DND-41 (cell line): ENCODE results near the gene ROGDI.

Source experiments
- CTCF ChIP-seq: IDR thresholded peaks from 2 replicates; pipeline ENCODE4 v1.5.1; 2012; ENCODE audit warnings: borderline replicate concordance, low read length, moderate library complexity, mild to moderate bottlenecking; ENCODE audit not compliant: poor library complexity, severe bottlenecking; ENCODE audit errors: extremely low read depth
- EZH2 ChIP-seq: IDR thresholded peaks from 3 replicates; pipeline ENCODE4 v1.6.1; 2012; ENCODE audit warnings: borderline replicate concordance, low read depth, mild to moderate bottlenecking, moderate library complexity, low read length, inconsistent platforms; ENCODE audit not compliant: severe bottlenecking

DNA sequence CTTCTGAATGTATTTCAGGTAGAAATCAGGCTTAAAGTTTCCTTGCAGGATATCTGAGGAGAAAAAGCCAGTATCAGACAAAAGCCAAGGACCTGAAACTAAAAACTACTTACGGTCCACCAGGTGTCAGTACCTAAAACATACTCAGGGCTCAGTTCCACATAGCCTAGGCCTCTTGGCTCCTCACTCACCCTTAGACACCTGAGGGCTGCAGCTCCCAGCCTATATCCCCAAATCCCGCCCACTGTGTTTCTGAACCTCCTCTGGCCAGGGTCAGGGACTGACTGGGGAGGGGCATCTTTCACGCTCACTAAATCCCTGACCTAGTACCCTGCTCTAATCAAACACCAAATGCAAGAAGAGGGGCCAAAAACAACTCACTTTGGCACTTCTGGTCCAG is 8.8 kb upstream of the ROGDI start:
- TF ChIP-seq CTCF, result no peak
- no peak for TF ChIP-seq EZH2
